GM12878 (cell line): ENCODE measurements around the gene BZW1. TPM values are rescaled to one million over a fixed set of nuclear protein-coding genes. Genes with fewer than 3 reads are reported as not detected.

Source experiments
- BACH1 ChIP-seq: fragments of 450-650 bp; IDR thresholded peaks from 2 replicates; pipeline ENCODE4 v1.6.1; 2017; ENCODE audit warnings: mild to moderate bottlenecking, borderline replicate concordance
- BHLHE40 ChIP-seq, 2 experiments: fragments of 450-650 bp in 1 of 2; IDR thresholded peaks; 2 replicates each; pipeline ENCODE4 v1.6.1; 2011 to 2017; ENCODE audit warnings: low read depth in 2 of 2, borderline replicate concordance in 1 of 2, improper control_type of control experiment in 1 of 2, low read length in 1 of 2, mild to moderate bottlenecking in 1 of 2
- BRCA1 ChIP-seq: IDR thresholded peaks from 2 replicates; pipeline ENCODE4 v1.6.1; 2011; ENCODE audit warnings: low read depth, low read length, improper control_type of control experiment
- CBFB ChIP-seq: IDR thresholded peaks from 2 replicates; pipeline ENCODE4 v1.6.1; 2016; ENCODE audit warnings: antibody characterized with exemption, low read depth
- IRF4 ChIP-seq: IDR thresholded peaks from 2 replicates; pipeline ENCODE4 v1.6.1; 2011; ENCODE audit warnings: low read depth, low read length
- JUNB ChIP-seq: IDR thresholded peaks from 2 replicates; pipeline ENCODE4 v1.6.1; 2016; ENCODE audit warnings: antibody characterized with exemption, mild to moderate bottlenecking
- KDM1A ChIP-seq: fragments of 200-600 bp; sonication (generic); IDR thresholded peaks from 2 replicates; pipeline ENCODE4 v1.6.1; 2016; ENCODE audit warnings: borderline replicate concordance
- NKRF ChIP-seq: fragments of 450-650 bp; conservative IDR thresholded peaks from 2 replicates; pipeline ENCODE4 v1.6.1; 2017; ENCODE audit warnings: mild to moderate bottlenecking, moderate library complexity
- PKNOX1 ChIP-seq: fragments of 450-650 bp; IDR thresholded peaks from 2 replicates; pipeline ENCODE4 v1.6.1; 2016; ENCODE audit warnings: mild to moderate bottlenecking
- POLR2AphosphoS5 ChIP-seq: IDR thresholded peaks from 2 replicates; pipeline ENCODE4 v1.6.1; 2011; ENCODE audit warnings: mild to moderate bottlenecking, low read length, inconsistent platforms
- RCOR1 ChIP-seq: conservative IDR thresholded peaks from 2 replicates; pipeline ENCODE4 v1.6.1; 2012; ENCODE audit warnings: low read depth, low read length, improper control_type of control experiment
- SP1 ChIP-seq: IDR thresholded peaks from one replicate; pipeline ENCODE4 v1.6.1; 2011; ENCODE audit warnings: low read depth, low read length
- SUPT20H ChIP-seq: IDR thresholded peaks from 2 replicates; pipeline ENCODE4 v1.6.1; 2011; ENCODE audit warnings: low read depth, mild to moderate bottlenecking, low read length, moderate library complexity, borderline replicate concordance; ENCODE audit not compliant: control insufficient read depth
- TAF1 ChIP-seq: IDR thresholded peaks from 2 replicates; pipeline ENCODE4 v1.6.1; 2011; ENCODE audit warnings: mild to moderate bottlenecking, low read depth, low read length, borderline replicate concordance
- ZBED1 ChIP-seq: IDR thresholded peaks from 2 replicates; pipeline ENCODE4 v1.6.1; 2016; ENCODE audit warnings: borderline replicate concordance
- ZNF384 ChIP-seq: IDR thresholded peaks from 2 replicates; pipeline ENCODE4 v1.6.1; 2012; ENCODE audit warnings: low read depth, mild to moderate bottlenecking, low read length, improper control_type of control experiment, borderline replicate concordance
- ZNF687 ChIP-seq: fragments of 450-650 bp; IDR thresholded peaks from 2 replicates; pipeline ENCODE4 v1.6.1; 2017; ENCODE audit warnings: mild to moderate bottlenecking, moderate library complexity
- polyA plus RNA-seq, 11 experiments: library from polyadenylated mRNA; depleted of rRNA in 4 of 11; unstranded in 6 of 11; stranded (reverse) in 5 of 11; fragments of >200 nt; fragmentation: Nextera tagmentation in 4 of 11; fragmentation: Illumina TruSeq in 1 of 11; extraction: Ambion mirVana in 4 of 11; extraction: Trizol in 1 of 11; gene quantifications; 1 replicate in 1 of 11; 2 replicates in 10 of 11; pipeline versions ENCODE4 v1.2.1 to v1.2.3, GENCODE V29; 2011 to 2016; ENCODE audit warnings: inconsistent platforms in 2 of 11, missing spikeins in 2 of 11, low read depth in 1 of 11
- total RNA-seq, 4 experiments: library from RNA; depleted of rRNA in 3 of 4; stranded (reverse); fragments of >200 nt in 3 of 4; fragmentation: Illumina TruSeq in 1 of 4; extraction: Trizol in 1 of 4; gene quantifications; 2 replicates each; pipeline versions ENCODE4 v1.2.1 to v1.2.3, GENCODE V29; 2013 to 2021
- TF ChIP-seq, protein P1 (sequence below): fragments of 450-650 bp; IDR thresholded peaks from 2 replicates; pipeline ENCODE4 v1.6.1; 2017; ENCODE audit warnings: mild to moderate bottlenecking
- TF ChIP-seq, protein P2 (sequence below): fragments of 450-650 bp; IDR thresholded peaks from 2 replicates; pipeline ENCODE4 v1.6.1; 2016; ENCODE audit warnings: mild to moderate bottlenecking

BZW1 gene
- total and polyA plus RNA-seq, 10 of the 15 experiments (the other 5 are each of a cell fraction or from before 2014, with no cell fraction given): 186 to 349 (median 269) TPM

DNA sequence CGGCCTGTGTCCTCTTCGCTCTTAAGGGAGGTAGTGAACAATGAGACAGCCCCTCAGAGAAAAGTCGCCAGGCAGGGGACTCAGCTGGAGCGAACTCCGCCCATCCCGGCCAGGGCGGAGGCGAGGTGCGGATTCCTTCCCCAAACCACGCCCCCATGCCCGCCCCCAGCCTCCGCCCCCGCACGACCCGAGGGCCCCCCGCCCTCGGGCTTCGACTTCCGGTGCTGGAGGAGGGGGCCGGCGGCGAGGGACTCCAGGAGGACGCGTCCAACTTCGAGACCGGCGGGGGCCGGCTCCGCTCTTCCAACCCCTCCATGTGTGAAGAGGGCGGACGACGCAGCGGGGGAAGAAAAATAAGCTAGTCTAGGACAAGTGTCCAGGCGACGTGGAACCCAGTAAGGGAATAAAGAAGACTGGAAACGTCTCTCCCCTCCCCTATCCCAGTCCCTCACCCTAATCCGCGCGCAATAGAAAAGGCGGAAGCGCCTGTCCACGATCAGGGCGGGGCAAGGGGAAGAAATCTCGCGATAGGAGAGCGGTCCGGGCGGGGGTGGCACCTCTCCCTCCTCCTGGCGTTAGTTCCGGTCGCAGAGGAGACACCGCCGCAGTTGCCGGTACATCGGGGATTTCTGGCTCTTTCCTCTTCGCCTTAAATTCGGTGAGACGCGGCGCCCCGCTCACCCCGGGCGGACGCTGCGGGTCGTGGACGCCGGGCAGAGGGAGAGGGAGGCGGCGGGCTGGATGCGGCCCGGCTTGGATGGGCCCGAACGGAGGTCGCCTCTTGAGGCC is at the start of gene BZW1 (continued):
- TF ChIP-seq, protein P1, sequence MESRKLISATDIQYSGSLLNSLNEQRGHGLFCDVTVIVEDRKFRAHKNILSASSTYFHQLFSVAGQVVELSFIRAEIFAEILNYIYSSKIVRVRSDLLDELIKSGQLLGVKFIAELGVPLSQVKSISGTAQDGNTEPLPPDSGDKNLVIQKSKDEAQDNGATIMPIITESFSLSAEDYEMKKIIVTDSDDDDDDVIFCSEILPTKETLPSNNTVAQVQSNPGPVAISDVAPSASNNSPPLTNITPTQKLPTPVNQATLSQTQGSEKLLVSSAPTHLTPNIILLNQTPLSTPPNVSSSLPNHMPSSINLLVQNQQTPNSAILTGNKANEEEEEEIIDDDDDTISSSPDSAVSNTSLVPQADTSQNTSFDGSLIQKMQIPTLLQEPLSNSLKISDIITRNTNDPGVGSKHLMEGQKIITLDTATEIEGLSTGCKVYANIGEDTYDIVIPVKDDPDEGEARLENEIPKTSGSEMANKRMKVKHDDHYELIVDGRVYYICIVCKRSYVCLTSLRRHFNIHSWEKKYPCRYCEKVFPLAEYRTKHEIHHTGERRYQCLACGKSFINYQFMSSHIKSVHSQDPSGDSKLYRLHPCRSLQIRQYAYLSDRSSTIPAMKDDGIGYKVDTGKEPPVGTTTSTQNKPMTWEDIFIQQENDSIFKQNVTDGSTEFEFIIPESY: no peak
- TF ChIP-seq ZNF687 (no peak), BHLHE40 (IDR thresholded peaks at IDR 0.05; ENCODE audit: borderline replicate concordance in 1 of 2, low read depth in 2 of 2, low read length in 1 of 2) (peak; percentile 97), JUNB (peak; percentile 96; the same call in 1 of the 2 replicates), ZBED1 (peak; percentile 72; the same call in 1 of the 2 replicates), NKRF (peak; percentile 92; the same call in 1 of the 2 replicates), SUPT20H (no peak), PKNOX1 (0 out of 2 replicates have a peak, but pooled peaks have one; percentile 47), SP1 (peak; percentile 57), IRF4 (no peak), BRCA1 (peak; percentile 84), TAF1 (peak; percentile 82), ZNF384 (no peak), POLR2AphosphoS5 (peak; percentile 98), CBFB (peak; percentile 92), RCOR1 (peak; percentile 84; the same call in 1 of the 2 replicates), BACH1 (peak; percentile 56; the same call in 1 of the 2 replicates), KDM1A (no peak)
- TF ChIP-seq, protein P2, sequence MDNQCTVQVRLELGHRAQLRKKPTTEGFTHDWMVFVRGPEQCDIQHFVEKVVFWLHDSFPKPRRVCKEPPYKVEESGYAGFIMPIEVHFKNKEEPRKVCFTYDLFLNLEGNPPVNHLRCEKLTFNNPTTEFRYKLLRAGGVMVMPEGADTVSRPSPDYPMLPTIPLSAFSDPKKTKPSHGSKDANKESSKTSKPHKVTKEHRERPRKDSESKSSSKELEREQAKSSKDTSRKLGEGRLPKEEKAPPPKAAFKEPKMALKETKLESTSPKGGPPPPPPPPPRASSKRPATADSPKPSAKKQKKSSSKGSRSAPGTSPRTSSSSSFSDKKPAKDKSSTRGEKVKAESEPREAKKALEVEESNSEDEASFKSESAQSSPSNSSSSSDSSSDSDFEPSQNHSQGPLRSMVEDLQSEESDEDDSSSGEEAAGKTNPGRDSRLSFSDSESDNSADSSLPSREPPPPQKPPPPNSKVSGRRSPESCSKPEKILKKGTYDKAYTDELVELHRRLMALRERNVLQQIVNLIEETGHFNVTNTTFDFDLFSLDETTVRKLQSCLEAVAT: peak; percentile 86
